Measurements from ENCODE around the gene EXOSC3. TPM values are rescaled to one million over a fixed set of nuclear protein-coding genes. Genes with fewer than 3 reads are reported as not detected.
A peak's percentile ranks its signal among the peaks of the same experiment; 100 is the strongest.

EXOSC3 gene
- total RNA-seq, 2 experiments from 2014 or later = 82.6 to 103 TPM

DNA sequence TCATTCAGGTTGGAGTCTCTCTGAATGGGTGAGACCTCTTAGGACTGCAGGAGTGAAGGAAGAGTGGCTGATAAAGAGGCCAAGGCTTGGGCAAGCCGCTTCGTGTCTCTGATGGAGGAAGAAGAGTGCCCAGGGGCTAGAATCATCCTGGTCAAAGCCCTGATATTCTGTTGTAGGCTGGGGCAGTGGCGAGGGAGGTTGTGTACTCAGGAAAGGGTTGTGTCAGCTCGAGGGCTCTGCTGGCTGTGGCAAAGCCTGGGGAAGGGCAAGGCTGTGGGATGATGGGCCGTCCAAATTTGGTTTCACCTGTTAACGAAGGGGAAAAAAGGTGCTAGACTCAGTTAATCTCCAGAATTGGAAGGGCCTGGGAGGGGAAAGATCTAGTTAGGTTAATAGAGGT lies 33.7 kb downstream of the EXOSC3 start:
- Histone ChIP-seq H3K4me3 (ENCODE audit: low read depth, low read length, poor library complexity, severe bottlenecking) (no peak overlapping the region), H4K20me1 (ENCODE audit: insufficient read depth, low read length) (no peaks in the 10 kb centered on the region), H3K9me3 (ENCODE audit: low read length) (no peaks in the 10 kb centered on the region), H3K4me2 (ENCODE audit: low read length) (no peak overlapping the region), H3K36me3 (ENCODE audit: insufficient read depth, low read length) (no peaks in the 10 kb centered on the region), H2AFZ (ENCODE audit: low read length) (no peak overlapping the region), H3K79me2 (ENCODE audit: insufficient read depth, low read depth, low read length) (no peaks in the 10 kb centered on the region), H3K27ac (ENCODE audit: low read depth, low read length, poor library complexity, severe bottlenecking) (no peak overlapping the region), H3K4me1 (ENCODE audit: insufficient read depth, low read length, poor library complexity, severe bottlenecking) (no peaks in the 10 kb centered on the region), H3K9me2 (ENCODE audit: insufficient read depth, low read length) (no peaks in the 10 kb centered on the region)
- intact Hi-C loops (cut with micrococcal nuclease; ENCODE audit: unreplicated experiment) = no loop called here
- no peak for DNase-seq (ENCODE audit: low spot score)
- BruUV-seq (replicated peaks) = no TSS peak
- ChIA-PET CTCF (ENCODE audit: unreplicated experiment) (no interaction called here), POLR2A (interaction anchor here (0.6 to 1.1 kb wide), 4 partner anchors 17 to 327 kb away, joined by 3 to 10 read pairs (median 4); no protein-coding TSS in a partner anchor)
- no peak for TF ChIP-seq EZH2phosphoT487 (IDR thresholded peaks at IDR 0.05; ENCODE audit: borderline replicate concordance, low read depth, low read length)
- TF ChIP-seq, protein P1, sequence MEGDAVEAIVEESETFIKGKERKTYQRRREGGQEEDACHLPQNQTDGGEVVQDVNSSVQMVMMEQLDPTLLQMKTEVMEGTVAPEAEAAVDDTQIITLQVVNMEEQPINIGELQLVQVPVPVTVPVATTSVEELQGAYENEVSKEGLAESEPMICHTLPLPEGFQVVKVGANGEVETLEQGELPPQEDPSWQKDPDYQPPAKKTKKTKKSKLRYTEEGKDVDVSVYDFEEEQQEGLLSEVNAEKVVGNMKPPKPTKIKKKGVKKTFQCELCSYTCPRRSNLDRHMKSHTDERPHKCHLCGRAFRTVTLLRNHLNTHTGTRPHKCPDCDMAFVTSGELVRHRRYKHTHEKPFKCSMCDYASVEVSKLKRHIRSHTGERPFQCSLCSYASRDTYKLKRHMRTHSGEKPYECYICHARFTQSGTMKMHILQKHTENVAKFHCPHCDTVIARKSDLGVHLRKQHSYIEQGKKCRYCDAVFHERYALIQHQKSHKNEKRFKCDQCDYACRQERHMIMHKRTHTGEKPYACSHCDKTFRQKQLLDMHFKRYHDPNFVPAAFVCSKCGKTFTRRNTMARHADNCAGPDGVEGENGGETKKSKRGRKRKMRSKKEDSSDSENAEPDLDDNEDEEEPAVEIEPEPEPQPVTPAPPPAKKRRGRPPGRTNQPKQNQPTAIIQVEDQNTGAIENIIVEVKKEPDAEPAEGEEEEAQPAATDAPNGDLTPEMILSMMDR (conservative IDR thresholded peaks at IDR 0.05; ENCODE audit: low read length) = no peak

DNA sequence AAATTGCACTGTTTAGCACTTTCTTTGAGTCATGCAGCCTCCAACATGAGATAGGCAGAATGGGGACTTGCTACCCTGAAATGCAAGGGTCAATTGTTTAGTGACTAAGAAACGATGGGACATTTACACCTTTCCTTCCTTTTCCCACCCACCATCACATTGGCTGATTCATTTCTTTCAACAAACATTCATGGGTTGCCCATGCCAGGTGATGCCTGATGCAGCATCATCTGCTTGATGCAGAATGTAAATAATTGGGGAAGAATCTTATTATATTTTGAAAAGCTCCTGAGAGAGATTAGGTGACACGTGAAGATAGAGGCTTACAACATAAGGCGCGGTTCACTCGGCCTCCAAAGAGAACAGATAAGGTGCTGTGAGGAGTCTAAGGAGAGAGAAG lies 35.7 kb downstream of the EXOSC3 start:
- Histone ChIP-seq H4K20me1 (ENCODE audit: insufficient read depth, low read length) (no peaks in the 10 kb centered on the region), H3K27ac (ENCODE audit: low read depth, low read length, poor library complexity, severe bottlenecking) (no peak overlapping the region), H3K4me1 (ENCODE audit: insufficient read depth, low read length, poor library complexity, severe bottlenecking) (no peaks in the 10 kb centered on the region), H3K36me3 (ENCODE audit: insufficient read depth, low read length) (no peaks in the 10 kb centered on the region), H2AFZ (ENCODE audit: low read length) (no peak overlapping the region), H3K4me2 (ENCODE audit: low read length) (no peak overlapping the region), H3K79me2 (ENCODE audit: insufficient read depth, low read depth, low read length) (no peaks in the 10 kb centered on the region), H3K9me2 (ENCODE audit: insufficient read depth, low read length) (no peaks in the 10 kb centered on the region), H3K9me3 (ENCODE audit: low read length) (no peaks in the 10 kb centered on the region), H3K4me3 (ENCODE audit: low read depth, low read length, poor library complexity, severe bottlenecking) (no peak overlapping the region)
- BruUV-seq (replicated peaks) = no TSS peak
- no peak for DNase-seq (ENCODE audit: low spot score)
- intact Hi-C loops (cut with micrococcal nuclease; ENCODE audit: unreplicated experiment) = loop anchor here (5.0 to 10.0 kb wide), 2 partner anchors 267 to 336 kb away; no protein-coding TSS in a partner anchor
- TF ChIP-seq, protein P1 (conservative IDR thresholded peaks at IDR 0.05; ENCODE audit: low read length) = no peak
- no peak for TF ChIP-seq EZH2phosphoT487 (IDR thresholded peaks at IDR 0.05; ENCODE audit: borderline replicate concordance, low read depth, low read length)
- ChIA-PET POLR2A (interaction anchor here (0.5 kb wide), 1 partner anchor 279 kb away, joined by 3 read pairs; no protein-coding TSS in a partner anchor), CTCF (ENCODE audit: unreplicated experiment) (no interaction called here)

DNA sequence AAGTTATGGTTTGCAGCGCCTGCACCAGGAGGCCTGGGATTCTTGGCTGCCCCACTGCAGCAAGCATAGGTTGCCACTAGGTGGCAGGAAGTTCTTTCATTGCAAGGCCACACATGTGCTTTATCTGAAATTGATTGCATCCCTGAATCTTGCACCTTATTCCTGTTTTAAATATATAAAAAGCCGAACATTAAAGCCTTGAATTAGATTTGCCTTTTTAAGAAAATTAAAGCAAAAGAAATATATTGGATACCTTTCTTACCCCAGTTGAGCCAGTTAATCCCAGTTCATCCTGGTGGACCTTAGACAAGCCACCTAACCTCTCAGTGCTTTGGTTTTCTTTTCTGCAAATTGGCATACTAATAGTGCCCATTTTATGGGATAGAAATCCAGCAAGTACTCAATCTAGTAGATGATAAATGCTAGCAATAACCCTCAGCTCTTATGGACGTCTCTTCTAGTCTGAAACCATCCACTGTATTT lies 37.6 kb downstream of the EXOSC3 start:
- Histone ChIP-seq H3K79me2 (ENCODE audit: insufficient read depth, low read depth, low read length) (no peaks in the 10 kb centered on the region), H2AFZ (ENCODE audit: low read length) (no peak overlapping the region), H3K4me3 (ENCODE audit: low read depth, low read length, poor library complexity, severe bottlenecking) (no peak overlapping the region), H3K27ac (ENCODE audit: low read depth, low read length, poor library complexity, severe bottlenecking) (no peak overlapping the region), H3K4me2 (ENCODE audit: low read length) (no peak overlapping the region), H3K36me3 (ENCODE audit: insufficient read depth, low read length) (no peaks in the 10 kb centered on the region), H3K9me2 (ENCODE audit: insufficient read depth, low read length) (no peaks in the 10 kb centered on the region), H3K9me3 (ENCODE audit: low read length) (no peaks in the 10 kb centered on the region), H4K20me1 (ENCODE audit: insufficient read depth, low read length) (no peaks in the 10 kb centered on the region), H3K4me1 (ENCODE audit: insufficient read depth, low read length, poor library complexity, severe bottlenecking) (no peaks in the 10 kb centered on the region)
- ChIA-PET CTCF (ENCODE audit: unreplicated experiment) (no interaction called here), POLR2A (no interaction called here)
- DNase-seq (ENCODE audit: low spot score) = peak; percentile 75
- intact Hi-C loops (cut with micrococcal nuclease; ENCODE audit: unreplicated experiment) = loop anchor here (1.0 to 10.0 kb wide), 3 partner anchors 156 to 337 kb away; no protein-coding TSS in a partner anchor
- no peak for TF ChIP-seq EZH2phosphoT487 (IDR thresholded peaks at IDR 0.05; ENCODE audit: borderline replicate concordance, low read depth, low read length)
- TF ChIP-seq, protein P1 (conservative IDR thresholded peaks at IDR 0.05; ENCODE audit: low read length) = peak; percentile 99
- no TSS peak for BruUV-seq (replicated peaks)

Data from OCI-LY7 (cell line).